ENCODE data around the gene THAP4.

- no peak for TF ChIP-seq POLR2AphosphoS5 (IDR thresholded peaks at IDR 0.05; ENCODE audit: low read depth, low read length)
- TF ChIP-seq FOXP2 (optimal IDR thresholded peaks at IDR 0.05; ENCODE audit: borderline replicate concordance, extremely low read depth, extremely low read length, insufficient read depth), result no peak
- no peak for TF ChIP-seq TAF1 (IDR thresholded peaks at IDR 0.05; ENCODE audit: borderline replicate concordance, insufficient read depth, low read length)
Observed at GRCh38 chr2:241547781-241548450, 89.0 kb downstream of the THAP4 start.
